Progenitor cell of endocrine pancreas (in vitro differentiated cells): ENCODE data around the gene SLC8B1. TPM values are rescaled to one million over a fixed set of nuclear protein-coding genes. Genes with fewer than 3 reads are reported as not detected.

Experiments used
- DNase-seq: peaks from one replicate; pipeline ENCODE4 v3.0.0; 2021; ENCODE audit warnings: low spot score; ENCODE audit not compliant: unreplicated experiment
- H3K27ac Mint-ChIP-seq: 2 replicates; pipeline ENCODE4 v1.8.0; 2021; ENCODE audit warnings: mild to moderate bottlenecking, moderate library complexity, mixed read lengths
- H3K27me3 Mint-ChIP-seq: 2 replicates; pipeline ENCODE4 v1.8.0; 2021; ENCODE audit warnings: mixed read lengths
- H3K36me3 Mint-ChIP-seq: 2 replicates; pipeline ENCODE4 v1.8.0; 2022; ENCODE audit warnings: mixed read lengths; ENCODE audit not compliant: insufficient read depth
- H3K4me1 Mint-ChIP-seq: 2 replicates; pipeline ENCODE4 v1.8.0; 2021; ENCODE audit warnings: low read depth, mixed read lengths
- H3K4me3 Mint-ChIP-seq: 2 replicates; pipeline ENCODE4 v1.8.0; 2021; ENCODE audit warnings: low read depth, mild to moderate bottlenecking, moderate library complexity, mixed read lengths
- H3K9me3 Mint-ChIP-seq: 2 replicates; pipeline ENCODE4 v1.8.0; 2021; ENCODE audit warnings: low read depth, mixed read lengths
- CTCF ChIP-seq: fragments of 200-600 bp; sonication (generic); IDR thresholded peaks from one replicate; pipeline ENCODE4 v1.5.0; 2021; ENCODE audit warnings: antibody characterized with exemption, mild to moderate bottlenecking; ENCODE audit not compliant: unreplicated experiment
- total RNA-seq: library from RNA; stranded (reverse); gene quantifications from 2 replicates; pipeline ENCODE4 v1.2.1, GENCODE V29; 2021

The SLC8B1 gene
- total RNA-seq, 1 donor from 2014 or later = 9.8 TPM

GRCh38 chr12:113269257-113269943, 65.5 kb downstream of the SLC8B1 start:
- H3K4me1 Mint-ChIP-seq = peaks cover 12% of the 10 kb centered on the region
- no peak overlapping the region for H3K27ac Mint-ChIP-seq
- H3K36me3 Mint-ChIP-seq = peaks cover 2% of the 10 kb centered on the region
- H3K4me3 Mint-ChIP-seq = no peak overlapping the region
- no peaks in the 10 kb centered on the region for H3K9me3 Mint-ChIP-seq
- no peak for TF ChIP-seq CTCF
- DNase-seq = no peak
- H3K27me3 Mint-ChIP-seq = no peaks in the 10 kb centered on the region

- H3K36me3 Mint-ChIP-seq = peaks cover 2% of the 10 kb centered on the region
- no peaks in the 10 kb centered on the region for H3K9me3 Mint-ChIP-seq
- H3K4me1 Mint-ChIP-seq = peaks cover 12% of the 10 kb centered on the region
- no peak overlapping the region for H3K4me3 Mint-ChIP-seq
- H3K27me3 Mint-ChIP-seq = no peaks in the 10 kb centered on the region
- TF ChIP-seq CTCF = no peak
- H3K27ac Mint-ChIP-seq = no peak overlapping the region
- no peak for DNase-seq
Observed at GRCh38 chr12:113268621-113269020, 66.3 kb downstream of the SLC8B1 start.

- DNase-seq = no peak
- no peak for TF ChIP-seq CTCF
- peaks cover 2% of the 10 kb centered on the region for H3K36me3 Mint-ChIP-seq
- no peaks in the 10 kb centered on the region for H3K27me3 Mint-ChIP-seq
- H3K4me3 Mint-ChIP-seq = no peak overlapping the region
- peaks cover 12% of the 10 kb centered on the region for H3K4me1 Mint-ChIP-seq
- H3K9me3 Mint-ChIP-seq = no peaks in the 10 kb centered on the region
- H3K27ac Mint-ChIP-seq = no peak overlapping the region
Observed at GRCh38 chr12:113268136-113268535, 66.8 kb downstream of the SLC8B1 start.

DNA sequence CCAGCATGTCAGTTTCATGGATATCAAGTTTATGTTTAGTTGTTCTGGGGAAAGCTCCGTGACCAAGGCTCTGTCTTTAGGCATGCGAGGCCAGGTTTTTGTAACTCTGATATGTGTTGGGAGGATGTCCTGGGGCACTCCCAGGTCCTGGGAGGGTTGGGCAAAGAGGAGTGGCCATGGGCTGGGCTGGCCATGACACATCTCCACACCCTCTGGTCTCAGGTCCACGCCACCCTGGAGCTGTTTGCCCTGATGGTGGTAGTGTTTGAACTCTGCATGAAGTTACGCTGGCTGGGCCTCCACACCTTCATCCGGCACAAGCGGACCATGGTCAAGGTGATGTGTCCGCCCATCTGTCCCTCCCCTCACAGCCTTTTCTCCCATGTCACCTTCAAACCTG, 67.3 kb downstream of the SLC8B1 start:
- H3K4me3 Mint-ChIP-seq = no peak overlapping the region
- no peak for DNase-seq
- no peaks in the 10 kb centered on the region for H3K9me3 Mint-ChIP-seq
- no peaks in the 10 kb centered on the region for H3K27me3 Mint-ChIP-seq
- peaks cover 10% of the 10 kb centered on the region for H3K4me1 Mint-ChIP-seq
- H3K27ac Mint-ChIP-seq = no peak overlapping the region
- TF ChIP-seq CTCF = no peak
- peaks cover 2% of the 10 kb centered on the region for H3K36me3 Mint-ChIP-seq

GRCh38 chr12:113266106-113266895, 68.6 kb downstream of the SLC8B1 start:
- no peaks in the 10 kb centered on the region for H3K27me3 Mint-ChIP-seq
- peaks cover 2% of the 10 kb centered on the region for H3K36me3 Mint-ChIP-seq
- H3K27ac Mint-ChIP-seq = no peak overlapping the region
- H3K4me3 Mint-ChIP-seq = no peak overlapping the region
- DNase-seq = no peak
- peaks cover 1% of the 10 kb centered on the region for H3K4me1 Mint-ChIP-seq
- no peaks in the 10 kb centered on the region for H3K9me3 Mint-ChIP-seq
- TF ChIP-seq CTCF = no peak
